Fibroblast of skin of right quadriceps (primary cell): ENCODE results near the gene GLIS1.

Experiments
- DNase-seq: peaks from one replicate; pipeline ENCODE4 v3.0.0-alpha.2; 2013

Gene GLIS1

GRCh38 chr1:53669621-53670191 is 69.3 kb downstream of the GLIS1 start:
- DNase-seq: no peak

- DNase-seq: no peak
Observed at GRCh38 chr1:53666566-53666965, 72.4 kb downstream of the GLIS1 start.

GRCh38 chr1:53665996-53666395 is 73.0 kb downstream of the GLIS1 start:
- no peak for DNase-seq

GRCh38 chr1:53663529-53664300 is 75.2 kb downstream of the GLIS1 start:
- no peak for DNase-seq

- no peak for DNase-seq
Observed at GRCh38 chr1:53662951-53663350, 76.0 kb downstream of the GLIS1 start.

GRCh38 chr1:53662169-53662568 is 76.8 kb downstream of the GLIS1 start:
- DNase-seq: peak; percentile 44

- no peak for DNase-seq
Observed at GRCh38 chr1:53661496-53661895, 77.5 kb downstream of the GLIS1 start.

- no peak for DNase-seq
Observed at GRCh38 chr1:53660666-53661065, 78.3 kb downstream of the GLIS1 start.

- no peak for DNase-seq
Observed at GRCh38 chr1:53659436-53659835, 79.5 kb downstream of the GLIS1 start.

- no peak for DNase-seq
Observed at GRCh38 chr1:53658489-53659230, 80.3 kb downstream of the GLIS1 start.

GRCh38 chr1:53657891-53658396 is 81.0 kb downstream of the GLIS1 start:
- DNase-seq: no peak

GRCh38 chr1:53657531-53657805 is 81.5 kb downstream of the GLIS1 start:
- DNase-seq: no peak

GRCh38 chr1:53656747-53657530 is 82.0 kb downstream of the GLIS1 start:
- DNase-seq: no peak

- DNase-seq: peak; percentile 94
Observed at GRCh38 chr1:53655931-53656746, 82.8 kb downstream of the GLIS1 start.

GRCh38 chr1:53654216-53655210 is 84.5 kb downstream of the GLIS1 start:
- DNase-seq: peak; percentile 60

GRCh38 chr1:53653631-53654030 is 85.3 kb downstream of the GLIS1 start:
- no peak for DNase-seq

- no peak for DNase-seq
Observed at GRCh38 chr1:53653200-53653575, 85.8 kb downstream of the GLIS1 start.

GRCh38 chr1:53652441-53653199 is 86.3 kb downstream of the GLIS1 start:
- no peak for DNase-seq

- DNase-seq: no peak
Observed at GRCh38 chr1:53651356-53651755, 87.6 kb downstream of the GLIS1 start.

GRCh38 chr1:53648516-53648915 is 90.4 kb downstream of the GLIS1 start:
- no peak for DNase-seq
